Mesenchymal stem cell (in vitro differentiated cells and primary cell): ENCODE results near the gene ID3.

ENCODE experiments used
- DNase-seq: peaks from one replicate; pipeline ENCODE4 v3.0.0-alpha.2; 2013
- H2AFZ ChIP-seq: one replicate; pipeline ENCODE4 v1.6.1; 2013; ENCODE audit warnings: low read depth, mild to moderate bottlenecking, control low read depth, inconsistent platforms, low read length, moderate library complexity
- H2AK5ac ChIP-seq: 2 replicates; pipeline ENCODE4 v1.6.1; 2013; ENCODE audit warnings: low read length, moderate library complexity, mild to moderate bottlenecking, inconsistent platforms; ENCODE audit not compliant: severe bottlenecking
- H2BK120ac ChIP-seq: one replicate; pipeline ENCODE4 v1.6.1; 2013; ENCODE audit warnings: low read depth, mild to moderate bottlenecking, inconsistent platforms, low read length, moderate library complexity
- H2BK12ac ChIP-seq, 2 experiments: one replicate each; pipeline ENCODE4 v1.6.1; 2013; ENCODE audit warnings: inconsistent platforms in 2 of 2, low read length in 2 of 2, mild to moderate bottlenecking in 2 of 2, moderate library complexity in 2 of 2, control low read depth in 1 of 2
- H2BK15ac ChIP-seq: one replicate; pipeline ENCODE4 v1.6.1; 2013; ENCODE audit warnings: mild to moderate bottlenecking, low read depth, inconsistent platforms; ENCODE audit not compliant: poor library complexity, severe bottlenecking
- H2BK5ac ChIP-seq: 2 replicates; pipeline ENCODE4 v1.6.1; 2013; ENCODE audit warnings: low read depth, mild to moderate bottlenecking, low read length, control low read depth, inconsistent platforms; ENCODE audit not compliant: poor library complexity, severe bottlenecking
- H3K14ac ChIP-seq, 2 experiments: one replicate each; pipeline ENCODE4 v1.6.1; 2013; ENCODE audit warnings: inconsistent platforms in 2 of 2, low read length in 2 of 2, control low read depth in 1 of 2, mild to moderate bottlenecking in 1 of 2, moderate library complexity in 1 of 2
- H3K18ac ChIP-seq, 2 experiments: one replicate each; pipeline ENCODE4 v1.6.1; 2013; ENCODE audit warnings: inconsistent platforms in 2 of 2, low read length in 2 of 2, control low read depth in 1 of 2, low read depth in 1 of 2, mild to moderate bottlenecking in 1 of 2
- H3K23ac ChIP-seq, 2 experiments: one replicate each; pipeline ENCODE4 v1.6.1; 2013; ENCODE audit warnings: inconsistent platforms in 2 of 2, low read length in 2 of 2, mild to moderate bottlenecking in 2 of 2, moderate library complexity in 2 of 2, control low read depth in 1 of 2
- H3K27ac ChIP-seq: 2 replicates; pipeline ENCODE4 v1.5.1; 2013; ENCODE audit warnings: mild to moderate bottlenecking, moderate library complexity, low read length, control low read depth, inconsistent platforms; ENCODE audit not compliant: poor library complexity, severe bottlenecking
- H3K27me3 ChIP-seq, 2 experiments: 2 replicates each; pipeline versions ENCODE4 v1.6.1 to v1.7.0; 2013; ENCODE audit warnings: low read length in 2 of 2, mild to moderate bottlenecking in 2 of 2, moderate library complexity in 2 of 2, control low read depth in 1 of 2, inconsistent platforms in 1 of 2; ENCODE audit not compliant: control insufficient read depth in 1 of 2, insufficient read depth in 1 of 2
- H3K36me3 ChIP-seq, 2 experiments: 2 replicates each; pipeline versions ENCODE4 v1.6.1 to v1.7.0; 2013; ENCODE audit warnings: low read length in 2 of 2, control low read depth in 1 of 2, inconsistent platforms in 1 of 2, low read depth in 1 of 2, mild to moderate bottlenecking in 1 of 2; ENCODE audit not compliant: insufficient read depth in 2 of 2, control insufficient read depth in 1 of 2
- H3K4ac ChIP-seq, 2 experiments: one replicate each; pipeline ENCODE4 v1.6.1; 2013; ENCODE audit warnings: inconsistent platforms in 2 of 2, low read length in 2 of 2, mild to moderate bottlenecking in 2 of 2, moderate library complexity in 2 of 2, control low read depth in 1 of 2, low read depth in 1 of 2
- H3K4me1 ChIP-seq: 2 replicates; pipeline ENCODE4 v1.6.1; 2013; ENCODE audit warnings: low read depth, low read length, control low read depth; ENCODE audit not compliant: control insufficient read depth, insufficient read depth
- H3K4me2 ChIP-seq: 2 replicates; pipeline ENCODE4 v1.6.1; 2013; ENCODE audit warnings: low read length, mild to moderate bottlenecking, inconsistent platforms; ENCODE audit not compliant: poor library complexity, severe bottlenecking
- H3K4me3 ChIP-seq, 2 experiments: 2 replicates each; pipeline versions ENCODE4 v1.5.1 to v1.7.0; 2013; ENCODE audit warnings: low read length in 2 of 2, mild to moderate bottlenecking in 2 of 2, control low read depth in 1 of 2, low read depth in 1 of 2; ENCODE audit not compliant: insufficient read depth in 1 of 2
- H3K79me1 ChIP-seq: replicated peaks from 2 replicates; pipeline ENCODE4 v1.6.1; 2013; ENCODE audit warnings: mild to moderate bottlenecking, control low read depth, low read length, inconsistent platforms; ENCODE audit not compliant: poor library complexity, severe bottlenecking
- H3K9ac ChIP-seq: 2 replicates; pipeline ENCODE4 v1.7.0; 2013; ENCODE audit warnings: mild to moderate bottlenecking, low read length, moderate library complexity
- H3K9me3 ChIP-seq: 2 replicates; pipeline ENCODE4 v1.7.0; 2013; ENCODE audit warnings: mild to moderate bottlenecking, low read length; ENCODE audit not compliant: control insufficient read depth
- H4K8ac ChIP-seq: one replicate; pipeline ENCODE4 v1.6.1; 2013; ENCODE audit warnings: inconsistent platforms, mild to moderate bottlenecking, low read length, moderate library complexity
- H4K91ac ChIP-seq: one replicate; pipeline ENCODE4 v1.6.1; 2013; ENCODE audit warnings: mild to moderate bottlenecking, low read length, inconsistent platforms
- WGBS: methylation state at CpG from one replicate; pipeline ENCODE4 v1.1.7; 2013; ENCODE audit warnings: mixed read lengths; 5-methylcytosine and 5-hydroxymethylcytosine counted together

Gene ID3

GRCh38 chr1:23567629-23567995 lies 8.3 kb upstream of the ID3 start:
- peaks cover 8% of the 10 kb centered on the region for H3K4me1 ChIP-seq
- no peak overlapping the region for H2AK5ac ChIP-seq
- DNase-seq, result no peak
- H3K18ac ChIP-seq, result peak overlapping the region; percentile 30 to 99
- peak overlapping the region; percentile 60 to 99 for H2BK12ac ChIP-seq
- H3K36me3 ChIP-seq, result no peaks in the 10 kb centered on the region
- WGBS, result 77% methylated on average over 12 of the region's 15 CpGs
- peak overlapping the region; percentile 95 for H3K4me2 ChIP-seq
- H3K9ac ChIP-seq, result peak overlapping the region; percentile 51
- H2BK5ac ChIP-seq, result no peak overlapping the region
- H3K79me1 ChIP-seq, result no peaks in the 10 kb centered on the region
- H3K9me3 ChIP-seq, result no peaks in the 10 kb centered on the region
- peak overlapping the region in 1 of 2 experiments; percentile 13 for H3K14ac ChIP-seq
- H3K27ac ChIP-seq, result no peak overlapping the region
- H4K91ac ChIP-seq, result peak overlapping the region; percentile 89
- H3K4ac ChIP-seq, result peak overlapping the region; percentile 49 to 96
- H4K8ac ChIP-seq, result peak overlapping the region; percentile 86
- peak overlapping the region; percentile 98 for H2BK120ac ChIP-seq
- peak overlapping the region; percentile 54 to 56 for H3K4me3 ChIP-seq
- H3K27me3 ChIP-seq, result peaks cover 0 to 12% of the 10 kb centered on the region in 2 experiments
- no peak overlapping the region for H3K23ac ChIP-seq
- H2BK15ac ChIP-seq, result peak overlapping the region; percentile 39
- H2AFZ ChIP-seq, result peak overlapping the region; percentile 6

GRCh38 chr1:23566304-23566703 lies 7.0 kb upstream of the ID3 start:
- H3K14ac ChIP-seq, result no peak overlapping the region
- H3K79me1 ChIP-seq, result no peaks in the 10 kb centered on the region
- H2BK15ac ChIP-seq, result no peak overlapping the region
- H3K18ac ChIP-seq, result peak overlapping the region in 1 of 2 experiments; percentile 61
- H3K4me3 ChIP-seq, result no peak overlapping the region
- H2BK5ac ChIP-seq, result no peak overlapping the region
- peak overlapping the region; percentile 20 for H2AK5ac ChIP-seq
- no peaks in the 10 kb centered on the region for H3K36me3 ChIP-seq
- no peak overlapping the region for H2BK120ac ChIP-seq
- no peak overlapping the region for H3K23ac ChIP-seq
- H3K4me1 ChIP-seq, result peaks cover 11% of the 10 kb centered on the region
- H3K27ac ChIP-seq, result no peak overlapping the region
- H3K27me3 ChIP-seq, result peaks cover 0 to 12% of the 10 kb centered on the region in 2 experiments
- peak overlapping the region in 1 of 2 experiments; percentile 40 for H3K4ac ChIP-seq
- H4K91ac ChIP-seq, result peak overlapping the region; percentile 93
- peak overlapping the region; percentile 29 for H4K8ac ChIP-seq
- no peak overlapping the region for H3K9ac ChIP-seq
- no peak for DNase-seq
- H2AFZ ChIP-seq, result no peak overlapping the region
- H3K9me3 ChIP-seq, result no peaks in the 10 kb centered on the region
- peak overlapping the region; percentile 46 to 49 for H2BK12ac ChIP-seq
- WGBS, result 90% methylated on average over 6 of the region's 6 CpGs
- no peak overlapping the region for H3K4me2 ChIP-seq

- WGBS, result 97% methylated on average over 3 of the region's 3 CpGs
Observed at GRCh38 chr1:23565776-23566175, 6.5 kb upstream of the ID3 start.

GRCh38 chr1:23564529-23565122 lies 5.3 kb upstream of the ID3 start:
- DNase-seq, result peak; percentile 26
- Histone ChIP-seq H4K91ac (no peak overlapping the region), H3K23ac (no peak overlapping the region), H4K8ac (peak overlapping the region; percentile 59), H3K4me1 (peaks cover 11% of the 10 kb centered on the region), H3K14ac (no peak overlapping the region), H3K18ac (peak overlapping the region; percentile 58 to 80), H2BK12ac (peak overlapping the region; percentile 88 to 98), H2BK5ac (no peak overlapping the region), H2AFZ (no peak overlapping the region), H2AK5ac (no peak overlapping the region), H2BK15ac (no peak overlapping the region), H3K9ac (peak overlapping the region; percentile 69), H3K27me3 (peaks cover 0 to 12% of the 10 kb centered on the region in 2 experiments), H3K4me2 (no peak overlapping the region), H2BK120ac (peak overlapping the region; percentile 54), H3K9me3 (no peaks in the 10 kb centered on the region), H3K4me3 (no peak overlapping the region), H3K36me3 (no peaks in the 10 kb centered on the region), H3K4ac (peak overlapping the region in 1 of 2 experiments; percentile 87), H3K79me1 (no peaks in the 10 kb centered on the region), H3K27ac (no peak overlapping the region)
- WGBS, result 62% methylated on average over 10 of the region's 10 CpGs

More at GRCh38 chr1:23565776-23566175, 6.5 kb upstream of the ID3 start:
- H3K27me3 ChIP-seq, result peaks cover 0 to 12% of the 10 kb centered on the region in 2 experiments
- H3K79me1 ChIP-seq, result no peaks in the 10 kb centered on the region
- no peak overlapping the region for H2BK5ac ChIP-seq
- peaks cover 11% of the 10 kb centered on the region for H3K4me1 ChIP-seq
- no peak overlapping the region for H4K8ac ChIP-seq
- no peak overlapping the region for H3K27ac ChIP-seq
- H2BK12ac ChIP-seq, result peak overlapping the region in 1 of 2 experiments; percentile 46
- no peak overlapping the region for H3K9ac ChIP-seq
- no peak overlapping the region for H2BK15ac ChIP-seq
- no peak overlapping the region for H2BK120ac ChIP-seq
- H2AK5ac ChIP-seq, result no peak overlapping the region
- no peak overlapping the region for H2AFZ ChIP-seq
- H3K4ac ChIP-seq, result peak overlapping the region; percentile 32 to 64
- no peak overlapping the region for H3K4me3 ChIP-seq
- H4K91ac ChIP-seq, result no peak overlapping the region
- H3K36me3 ChIP-seq, result no peaks in the 10 kb centered on the region
- no peak overlapping the region for H3K14ac ChIP-seq
- no peaks in the 10 kb centered on the region for H3K9me3 ChIP-seq
- peak overlapping the region; percentile 18 to 61 for H3K18ac ChIP-seq
- no peak overlapping the region for H3K4me2 ChIP-seq
- H3K23ac ChIP-seq, result no peak overlapping the region
- DNase-seq, result no peak
